ENCODE data around the gene HLA-A.
"Not testable (repeated sequence)": the region's sequence is repeated elsewhere in the genome, so short reads cannot be mapped to it uniquely, and the experiment has no call there.

HLA-A gene

GRCh38 chr6:29958921-29959320, 16.6 kb downstream of the HLA-A start (continued):
- no peak for TF ChIP-seq ZNF70 (CRISPR knock-in tag; IDR thresholded peaks at IDR 0.05)
- no peak for TF ChIP-seq GLIS3 (CRISPR knock-in tag; IDR thresholded peaks at IDR 0.05)
- no peak for TF ChIP-seq ZNF565 (CRISPR knock-in tag; conservative IDR thresholded peaks at IDR 0.05; ENCODE audit: low read depth)

DNA sequence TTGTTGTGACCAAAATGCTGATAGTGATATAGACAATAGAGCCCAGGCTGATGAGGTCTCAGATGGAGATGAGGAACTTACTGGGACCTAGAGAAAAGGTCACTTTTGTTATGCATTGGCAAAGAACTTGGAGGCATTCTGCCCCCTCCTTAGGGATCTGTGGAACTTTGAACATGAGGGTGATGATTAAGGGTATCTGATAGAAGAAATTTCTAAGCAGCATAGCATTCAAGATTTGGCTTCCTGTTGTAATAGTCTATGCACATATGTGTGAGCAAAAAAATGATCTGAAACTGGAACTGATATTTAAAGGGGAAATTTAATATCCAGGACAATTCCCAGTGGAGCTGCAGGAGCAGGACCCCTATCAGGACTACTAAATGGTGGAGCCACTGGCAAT, 17.1 kb downstream of the HLA-A start:
- no peak for ATAC-seq

GRCh38 chr6:29961966-29962365, 19.6 kb downstream of the HLA-A start:
- no peak for ATAC-seq
- no peak for TF ChIP-seq RARB (CRISPR knock-in tag; IDR thresholded peaks at IDR 0.05)
- TF ChIP-seq ZC3H10 (CRISPR knock-in tag; IDR thresholded peaks at IDR 0.05) = no peak
- TF ChIP-seq ZNF70 (CRISPR knock-in tag; IDR thresholded peaks at IDR 0.05) = no peak
- no peak for TF ChIP-seq ZFP30 (CRISPR knock-in tag; IDR thresholded peaks at IDR 0.05)
- no peak for TF ChIP-seq SNAI2 (CRISPR knock-in tag; IDR thresholded peaks at IDR 0.05)
- TF ChIP-seq ZFP3 (CRISPR knock-in tag; IDR thresholded peaks at IDR 0.05) = no peak
- TF ChIP-seq, protein P1, sequence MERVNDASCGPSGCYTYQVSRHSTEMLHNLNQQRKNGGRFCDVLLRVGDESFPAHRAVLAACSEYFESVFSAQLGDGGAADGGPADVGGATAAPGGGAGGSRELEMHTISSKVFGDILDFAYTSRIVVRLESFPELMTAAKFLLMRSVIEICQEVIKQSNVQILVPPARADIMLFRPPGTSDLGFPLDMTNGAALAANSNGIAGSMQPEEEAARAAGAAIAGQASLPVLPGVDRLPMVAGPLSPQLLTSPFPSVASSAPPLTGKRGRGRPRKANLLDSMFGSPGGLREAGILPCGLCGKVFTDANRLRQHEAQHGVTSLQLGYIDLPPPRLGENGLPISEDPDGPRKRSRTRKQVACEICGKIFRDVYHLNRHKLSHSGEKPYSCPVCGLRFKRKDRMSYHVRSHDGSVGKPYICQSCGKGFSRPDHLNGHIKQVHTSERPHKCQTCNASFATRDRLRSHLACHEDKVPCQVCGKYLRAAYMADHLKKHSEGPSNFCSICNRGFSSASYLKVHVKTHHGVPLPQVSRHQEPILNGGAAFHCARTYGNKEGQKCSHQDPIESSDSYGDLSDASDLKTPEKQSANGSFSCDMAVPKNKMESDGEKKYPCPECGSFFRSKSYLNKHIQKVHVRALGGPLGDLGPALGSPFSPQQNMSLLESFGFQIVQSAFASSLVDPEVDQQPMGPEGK (CRISPR knock-in tag; IDR thresholded peaks at IDR 0.05; ENCODE audit: borderline replicate concordance) = no peak
- no peak for TF ChIP-seq ESRRG (CRISPR knock-in tag; IDR thresholded peaks at IDR 0.05)
- TF ChIP-seq, protein P2, sequence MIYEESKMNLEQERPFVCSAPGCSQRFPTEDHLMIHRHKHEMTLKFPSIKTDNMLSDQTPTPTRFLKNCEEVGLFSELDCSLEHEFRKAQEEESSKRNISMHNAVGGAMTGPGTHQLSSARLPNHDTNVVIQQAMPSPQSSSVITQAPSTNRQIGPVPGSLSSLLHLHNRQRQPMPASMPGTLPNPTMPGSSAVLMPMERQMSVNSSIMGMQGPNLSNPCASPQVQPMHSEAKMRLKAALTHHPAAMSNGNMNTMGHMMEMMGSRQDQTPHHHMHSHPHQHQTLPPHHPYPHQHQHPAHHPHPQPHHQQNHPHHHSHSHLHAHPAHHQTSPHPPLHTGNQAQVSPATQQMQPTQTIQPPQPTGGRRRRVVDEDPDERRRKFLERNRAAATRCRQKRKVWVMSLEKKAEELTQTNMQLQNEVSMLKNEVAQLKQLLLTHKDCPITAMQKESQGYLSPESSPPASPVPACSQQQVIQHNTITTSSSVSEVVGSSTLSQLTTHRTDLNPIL (CRISPR knock-in tag; IDR thresholded peaks at IDR 0.05; ENCODE audit: low read depth) = no peak
- TF ChIP-seq ARNTL (CRISPR knock-in tag; IDR thresholded peaks at IDR 0.05; ENCODE audit: borderline replicate concordance, low read depth) = no peak
- TF ChIP-seq PPARA (CRISPR knock-in tag; IDR thresholded peaks at IDR 0.05; ENCODE audit: borderline replicate concordance) = no peak
- TF ChIP-seq POU6F1 (CRISPR knock-in tag; IDR thresholded peaks at IDR 0.05; ENCODE audit: borderline replicate concordance, low read depth) = no peak
- no peak for TF ChIP-seq ZNF8 (CRISPR knock-in tag; IDR thresholded peaks at IDR 0.05)
- no peak for TF ChIP-seq CSDC2 (CRISPR knock-in tag; IDR thresholded peaks at IDR 0.05)
- no peak for TF ChIP-seq TCF4 (CRISPR knock-in tag; IDR thresholded peaks at IDR 0.05; ENCODE audit: borderline replicate concordance)
- no peak for TF ChIP-seq TOX (CRISPR knock-in tag; IDR thresholded peaks at IDR 0.05; ENCODE audit: borderline replicate concordance)
- TF ChIP-seq BACH2 (CRISPR knock-in tag; IDR thresholded peaks at IDR 0.05; ENCODE audit: borderline replicate concordance) = no peak
- TF ChIP-seq, protein P3, sequence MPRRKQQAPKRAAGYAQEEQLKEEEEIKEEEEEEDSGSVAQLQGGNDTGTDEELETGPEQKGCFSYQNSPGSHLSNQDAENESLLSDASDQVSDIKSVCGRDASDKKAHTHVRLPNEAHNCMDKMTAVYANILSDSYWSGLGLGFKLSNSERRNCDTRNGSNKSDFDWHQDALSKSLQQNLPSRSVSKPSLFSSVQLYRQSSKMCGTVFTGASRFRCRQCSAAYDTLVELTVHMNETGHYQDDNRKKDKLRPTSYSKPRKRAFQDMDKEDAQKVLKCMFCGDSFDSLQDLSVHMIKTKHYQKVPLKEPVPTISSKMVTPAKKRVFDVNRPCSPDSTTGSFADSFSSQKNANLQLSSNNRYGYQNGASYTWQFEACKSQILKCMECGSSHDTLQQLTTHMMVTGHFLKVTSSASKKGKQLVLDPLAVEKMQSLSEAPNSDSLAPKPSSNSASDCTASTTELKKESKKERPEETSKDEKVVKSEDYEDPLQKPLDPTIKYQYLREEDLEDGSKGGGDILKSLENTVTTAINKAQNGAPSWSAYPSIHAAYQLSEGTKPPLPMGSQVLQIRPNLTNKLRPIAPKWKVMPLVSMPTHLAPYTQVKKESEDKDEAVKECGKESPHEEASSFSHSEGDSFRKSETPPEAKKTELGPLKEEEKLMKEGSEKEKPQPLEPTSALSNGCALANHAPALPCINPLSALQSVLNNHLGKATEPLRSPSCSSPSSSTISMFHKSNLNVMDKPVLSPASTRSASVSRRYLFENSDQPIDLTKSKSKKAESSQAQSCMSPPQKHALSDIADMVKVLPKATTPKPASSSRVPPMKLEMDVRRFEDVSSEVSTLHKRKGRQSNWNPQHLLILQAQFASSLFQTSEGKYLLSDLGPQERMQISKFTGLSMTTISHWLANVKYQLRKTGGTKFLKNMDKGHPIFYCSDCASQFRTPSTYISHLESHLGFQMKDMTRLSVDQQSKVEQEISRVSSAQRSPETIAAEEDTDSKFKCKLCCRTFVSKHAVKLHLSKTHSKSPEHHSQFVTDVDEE (CRISPR knock-in tag; IDR thresholded peaks at IDR 0.05) = no peak
- TF ChIP-seq OSR1 (CRISPR knock-in tag; IDR thresholded peaks at IDR 0.05) = no peak
- no peak for TF ChIP-seq ZNF565 (CRISPR knock-in tag; conservative IDR thresholded peaks at IDR 0.05; ENCODE audit: low read depth)

More for the DNA sequence above, 17.1 kb downstream of the HLA-A start:
- TF ChIP-seq OSR1 (CRISPR knock-in tag; IDR thresholded peaks at IDR 0.05) = no peak

GRCh38 chr6:29963697-29964096, 21.4 kb downstream of the HLA-A start:
- not testable (repeated sequence) for ATAC-seq

DNA sequence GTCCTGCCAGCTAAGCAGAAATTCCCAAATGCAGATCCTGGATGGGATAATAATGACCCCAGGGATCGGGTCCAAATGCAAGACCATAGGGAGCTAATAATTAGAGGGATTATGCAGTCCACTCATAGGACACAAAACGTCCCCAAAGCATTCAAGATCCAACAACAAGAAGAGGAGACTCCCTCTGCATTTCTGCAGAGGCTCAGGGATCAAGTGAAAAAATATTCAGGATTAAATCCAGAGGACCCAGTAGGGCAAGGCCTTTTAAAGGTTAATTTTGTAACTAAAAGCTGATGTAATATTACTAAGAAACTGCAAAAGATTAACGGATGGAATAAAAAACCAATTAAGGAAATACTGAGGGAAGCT, 22.2 kb downstream of the HLA-A start:
- TF ChIP-seq SNAI2 (CRISPR knock-in tag; IDR thresholded peaks at IDR 0.05) (no peak), ESRRG (CRISPR knock-in tag; IDR thresholded peaks at IDR 0.05) (no peak), ZNF8 (CRISPR knock-in tag; IDR thresholded peaks at IDR 0.05) (no peak), ZNF70 (CRISPR knock-in tag; IDR thresholded peaks at IDR 0.05) (no peak), ZFP30 (CRISPR knock-in tag; IDR thresholded peaks at IDR 0.05) (no peak), ARNTL (CRISPR knock-in tag; IDR thresholded peaks at IDR 0.05; ENCODE audit: borderline replicate concordance, low read depth) (no peak), ISL1 (CRISPR knock-in tag; IDR thresholded peaks at IDR 0.05) (no peak), ZFP3 (CRISPR knock-in tag; IDR thresholded peaks at IDR 0.05) (no peak), CSDC2 (CRISPR knock-in tag; IDR thresholded peaks at IDR 0.05) (no peak)
- TF ChIP-seq, protein P1 (CRISPR knock-in tag; IDR thresholded peaks at IDR 0.05; ENCODE audit: borderline replicate concordance) = no peak
- ATAC-seq = no peak; the same call in 2 of the 3 replicates

All from SK-N-SH treated with all-trans-retinoic acid at 6 μM for 48 hours (cell line).